Stimulated activated naive CD4-positive, alpha-beta T cell treated with Interleukin-2 at 50 U/mL for 16 hours (primary cell): ENCODE results near the gene CXorf51B.
"Not testable (repeated sequence)": the region's sequence is repeated elsewhere in the genome, so short reads cannot be mapped to it uniquely, and the experiment has no call there.

Experiments
- DNase-seq: peaks from one replicate; lab custom pipeline; 2025; lab: John Stamatoyannopoulos, UW

Gene CXorf51B

DNA sequence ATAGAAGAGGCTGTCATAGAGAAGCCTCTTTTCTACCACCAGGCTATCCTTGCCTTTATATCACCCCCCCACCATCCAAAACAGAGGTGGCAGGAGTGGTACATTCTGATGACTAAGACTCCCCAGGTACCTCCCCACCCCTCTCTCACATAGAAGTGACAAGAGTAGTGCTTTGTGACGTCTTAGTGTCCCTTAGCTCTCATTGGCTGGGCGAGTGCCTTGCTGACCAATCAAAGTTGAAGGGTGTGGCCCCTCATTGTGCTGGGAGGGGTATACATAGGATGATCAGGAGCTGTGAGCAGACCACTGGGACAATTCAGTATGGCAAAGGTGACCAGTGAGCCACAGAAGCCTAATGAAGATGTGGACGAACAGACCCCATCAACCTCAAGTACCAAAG, at the start of gene CXorf51B:
Gene CXorf51B (plus strand): TSS at position 301 of the 400 bp plus-strand sequence. CDS start 21 bp downstream, at position 322.
- not testable (repeated sequence) for DNase-seq

DNA sequence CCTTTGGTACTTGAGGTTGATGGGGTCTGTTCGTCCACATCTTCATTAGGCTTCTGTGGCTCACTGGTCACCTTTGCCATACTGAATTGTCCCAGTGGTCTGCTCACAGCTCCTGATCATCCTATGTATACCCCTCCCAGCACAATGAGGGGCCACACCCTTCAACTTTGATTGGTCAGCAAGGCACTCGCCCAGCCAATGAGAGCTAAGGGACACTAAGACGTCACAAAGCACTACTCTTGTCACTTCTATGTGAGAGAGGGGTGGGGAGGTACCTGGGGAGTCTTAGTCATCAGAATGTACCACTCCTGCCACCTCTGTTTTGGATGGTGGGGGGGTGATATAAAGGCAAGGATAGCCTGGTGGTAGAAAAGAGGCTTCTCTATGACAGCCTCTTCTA, 5.1 kb downstream of the CXorf51B start, which contains the start of gene CXorf51A:
Gene CXorf51A (minus strand): TSS at position 101 of the 400 bp plus-strand sequence. CDS start 21 bp downstream, at position 80.
- not testable (repeated sequence) for DNase-seq

DNA sequence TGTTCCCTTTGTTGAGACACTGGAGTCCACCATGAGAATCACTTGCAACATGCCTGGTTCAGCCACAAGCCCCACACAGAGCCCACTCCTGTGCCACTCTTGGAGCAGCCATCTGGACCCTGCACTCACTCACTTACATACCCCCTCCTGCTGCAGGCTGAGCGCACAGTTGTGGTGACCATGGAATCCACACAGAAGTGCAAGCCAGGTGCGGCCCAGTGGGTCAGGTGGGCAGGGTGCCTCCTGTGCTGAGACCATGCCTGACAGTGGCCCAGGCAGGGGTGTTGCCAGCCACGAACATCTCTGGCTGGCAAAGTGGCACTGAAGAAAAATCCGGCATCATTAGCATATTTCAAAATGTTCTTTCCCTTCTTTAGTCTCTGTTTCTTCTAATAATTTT, 22.4 kb downstream of the CXorf51B start:
- no peak for DNase-seq

DNA sequence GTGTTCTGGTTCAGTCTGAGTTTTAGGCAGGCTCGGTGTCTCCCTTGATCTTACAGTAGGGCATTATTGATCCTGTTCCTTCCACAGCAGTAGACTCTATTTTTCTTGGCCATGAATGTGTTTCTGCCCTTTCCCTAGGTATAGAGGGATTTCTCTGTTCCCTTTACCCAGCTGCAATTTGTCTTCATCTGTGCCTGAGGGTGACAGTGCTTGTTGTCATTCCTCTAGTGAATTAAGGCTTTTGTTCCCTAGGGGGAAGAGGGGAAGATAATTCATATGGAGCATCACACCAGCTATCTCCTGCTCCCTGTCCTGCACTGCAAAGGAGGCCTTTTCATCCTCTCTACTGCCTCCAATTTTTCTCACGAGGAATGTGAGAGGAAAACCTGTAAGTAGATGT, 44.7 kb downstream of the CXorf51B start:
- no peak for DNase-seq
